Measurements from ENCODE around the gene BICC1. TPM values are rescaled to one million over a fixed set of nuclear protein-coding genes. Genes with fewer than 3 reads are reported as not detected.

BICC1 gene
- total and polyA plus RNA-seq, 2 of the 13 experiments (the other 11 are each of a cell fraction or from before 2014, with no cell fraction given) = 0.18 to 1.5 TPM

- TF ChIP-seq ZNF367 (CRISPR knock-in tag; IDR thresholded peaks at IDR 0.05; ENCODE audit: borderline replicate concordance) (no peak), HDAC1 (CRISPR knock-in tag; IDR thresholded peaks at IDR 0.05) (no peak), PRDM4 (CRISPR knock-in tag; IDR thresholded peaks at IDR 0.05; ENCODE audit: borderline replicate concordance) (no peak), NFRKB (IDR thresholded peaks at IDR 0.05) (no peak), POGZ (CRISPR knock-in tag; IDR thresholded peaks at IDR 0.05) (no peak)
These were observed 309.0 kb downstream of the BICC1 start (continued) for GRCh38 chr10:58821752-58822056.

GRCh38 chr10:58823983-58824382 lies 311.3 kb downstream of the BICC1 start:
- Histone ChIP-seq H3K27me3 (ENCODE audit: control insufficient read depth in 1 of 2, insufficient read depth in 2 of 2, low read length in 2 of 2) (no peaks in the 10 kb centered on the region), H3K4me3 (replicated peaks in 1 of 3; ENCODE audit: insufficient read depth in 1 of 3, low read depth in 2 of 3, low read length in 3 of 3) (no peak overlapping the region), H3K79me2 (ENCODE audit: insufficient read depth, low read length) (no peaks in the 10 kb centered on the region), H3K4me1 (ENCODE audit: insufficient read depth, low read length) (peaks cover 1% of the 10 kb centered on the region), H3K36me3 (replicated peaks in 1 of 2; ENCODE audit: control insufficient read depth in 1 of 2, insufficient read depth in 2 of 2, low read length in 2 of 2) (peaks cover 0 to 1% of the 10 kb centered on the region in 2 experiments; a peak in 1 of 5 replicates), H3K27ac (ENCODE audit: extremely low read length, insufficient read depth, low read length) (no peak overlapping the region), H3K4me2 (ENCODE audit: low read depth, low read length) (no peak overlapping the region), H3K9ac (ENCODE audit: insufficient read depth, low read depth, low read length) (no peak overlapping the region), H3K9me3 (ENCODE audit: low read length) (no peaks in the 10 kb centered on the region), H2AFZ (ENCODE audit: low read length) (no peak overlapping the region), H4K20me1 (ENCODE audit: insufficient read depth, low read length) (no peaks in the 10 kb centered on the region)
- ATAC-seq (no peak), DNase-seq (ENCODE audit: low spot score) (no peak), FAIRE-seq (no peak)
- WGBS (ENCODE audit: low lambda C conversion rate) = 76% methylated on average over 1 of the region's 1 CpG
- TF ChIP-seq NR2C2 (CRISPR knock-in tag; IDR thresholded peaks at IDR 0.05; ENCODE audit: borderline replicate concordance) = no peak
- no peak for TF ChIP-seq WIZ (CRISPR knock-in tag; IDR thresholded peaks at IDR 0.05)
- no peak for TF ChIP-seq RAD21 (CRISPR knock-in tag; IDR thresholded peaks at IDR 0.05)
- no peak for TF ChIP-seq ZNF382 (CRISPR knock-in tag; IDR thresholded peaks at IDR 0.05; ENCODE audit: borderline replicate concordance)
- no peak for TF ChIP-seq MLX (CRISPR knock-in tag; IDR thresholded peaks at IDR 0.05)
- no peak for TF ChIP-seq ZNF530 (CRISPR knock-in tag; IDR thresholded peaks at IDR 0.05; ENCODE audit: low read depth)
- TF ChIP-seq ZNF451 (CRISPR knock-in tag; IDR thresholded peaks at IDR 0.05) = no peak
- TF ChIP-seq FOXJ3 (CRISPR knock-in tag; IDR thresholded peaks at IDR 0.05; ENCODE audit: borderline replicate concordance) = no peak
- TF ChIP-seq RBM39 (IDR thresholded peaks at IDR 0.05; ENCODE audit: low read depth, low read length, poor library complexity, severe bottlenecking) = no peak
- TF ChIP-seq KLF6 (CRISPR knock-in tag; IDR thresholded peaks at IDR 0.05) = no peak
- no peak for TF ChIP-seq ZNF879 (CRISPR knock-in tag; IDR thresholded peaks at IDR 0.05)
- TF ChIP-seq ZNF503 (CRISPR knock-in tag; IDR thresholded peaks at IDR 0.05) = no peak
- TF ChIP-seq IRX3 (CRISPR knock-in tag; IDR thresholded peaks at IDR 0.05; ENCODE audit: borderline replicate concordance, low read depth) = no peak
- no TSS peak for BruUV-seq (replicated peaks)
- CTCF ChIA-PET (ENCODE audit: low intra/inter-chr PET ratio, low total read pairs) = no interaction called here
- intact Hi-C loops (cut with micrococcal nuclease; ENCODE audit: unreplicated experiment) (no loop called here), in situ Hi-C loops (cut with HindIII; ENCODE audit: extremely low pct_ligation_motif_present, low pct_unique_long_range_greater_than_20kb) (no loop called here)
- POLR2A ChIA-PET = no interaction called here
